ENCODE results near the gene RPL18A.

The RPL18A gene

GRCh38 chr19:17862711-17863519, 3.2 kb downstream of the RPL18A start:
- DNase-seq (ENCODE audit: extremely low read depth, low read depth) = no peak
- TF ChIP-seq, protein P1, sequence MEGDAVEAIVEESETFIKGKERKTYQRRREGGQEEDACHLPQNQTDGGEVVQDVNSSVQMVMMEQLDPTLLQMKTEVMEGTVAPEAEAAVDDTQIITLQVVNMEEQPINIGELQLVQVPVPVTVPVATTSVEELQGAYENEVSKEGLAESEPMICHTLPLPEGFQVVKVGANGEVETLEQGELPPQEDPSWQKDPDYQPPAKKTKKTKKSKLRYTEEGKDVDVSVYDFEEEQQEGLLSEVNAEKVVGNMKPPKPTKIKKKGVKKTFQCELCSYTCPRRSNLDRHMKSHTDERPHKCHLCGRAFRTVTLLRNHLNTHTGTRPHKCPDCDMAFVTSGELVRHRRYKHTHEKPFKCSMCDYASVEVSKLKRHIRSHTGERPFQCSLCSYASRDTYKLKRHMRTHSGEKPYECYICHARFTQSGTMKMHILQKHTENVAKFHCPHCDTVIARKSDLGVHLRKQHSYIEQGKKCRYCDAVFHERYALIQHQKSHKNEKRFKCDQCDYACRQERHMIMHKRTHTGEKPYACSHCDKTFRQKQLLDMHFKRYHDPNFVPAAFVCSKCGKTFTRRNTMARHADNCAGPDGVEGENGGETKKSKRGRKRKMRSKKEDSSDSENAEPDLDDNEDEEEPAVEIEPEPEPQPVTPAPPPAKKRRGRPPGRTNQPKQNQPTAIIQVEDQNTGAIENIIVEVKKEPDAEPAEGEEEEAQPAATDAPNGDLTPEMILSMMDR (IDR thresholded peaks at IDR 0.05; ENCODE audit: low read depth, low read length, missing control alignments) = no peak
- H3K4me3 ChIP-seq (replicated peaks; ENCODE audit: low read depth, low read length) = peak overlapping the region; percentile 92

DNA sequence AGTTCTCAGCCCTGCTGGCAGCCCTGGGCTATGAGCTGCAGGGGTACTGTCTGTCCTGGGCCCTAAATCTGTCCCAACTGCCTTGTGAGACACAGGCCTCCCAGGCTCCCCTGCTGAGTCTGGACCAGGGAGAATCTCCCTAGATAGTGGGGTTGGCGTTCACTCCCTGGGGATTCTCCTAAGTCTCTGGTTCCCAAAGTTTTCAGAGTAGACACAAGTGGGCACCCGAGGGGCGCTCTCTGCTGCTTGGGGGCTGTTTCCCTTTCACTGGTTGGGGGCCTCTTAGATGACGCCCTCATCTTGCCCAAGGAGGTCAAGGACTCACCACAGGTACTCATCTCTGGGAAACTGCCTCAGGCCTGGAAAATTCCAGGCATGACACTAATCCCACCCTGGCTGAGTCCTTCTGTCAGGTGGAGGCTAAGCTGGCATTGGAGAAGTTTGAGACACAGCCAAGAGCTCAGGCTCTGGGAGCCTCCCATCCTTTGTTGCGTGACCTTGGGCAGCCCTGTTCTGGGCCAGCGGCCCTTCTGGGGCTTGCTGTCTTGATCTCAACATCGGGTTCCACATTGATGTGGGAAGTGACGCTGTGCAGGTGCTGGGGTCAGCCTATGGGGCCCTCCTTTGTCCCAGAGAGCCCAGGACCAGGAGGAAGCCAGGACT, 3.9 kb downstream of the RPL18A start:
- no peak overlapping the region for H3K4me3 ChIP-seq (replicated peaks; ENCODE audit: low read depth, low read length)
- TF ChIP-seq, protein P1 (IDR thresholded peaks at IDR 0.05; ENCODE audit: low read depth, low read length, missing control alignments) = no peak

DNA sequence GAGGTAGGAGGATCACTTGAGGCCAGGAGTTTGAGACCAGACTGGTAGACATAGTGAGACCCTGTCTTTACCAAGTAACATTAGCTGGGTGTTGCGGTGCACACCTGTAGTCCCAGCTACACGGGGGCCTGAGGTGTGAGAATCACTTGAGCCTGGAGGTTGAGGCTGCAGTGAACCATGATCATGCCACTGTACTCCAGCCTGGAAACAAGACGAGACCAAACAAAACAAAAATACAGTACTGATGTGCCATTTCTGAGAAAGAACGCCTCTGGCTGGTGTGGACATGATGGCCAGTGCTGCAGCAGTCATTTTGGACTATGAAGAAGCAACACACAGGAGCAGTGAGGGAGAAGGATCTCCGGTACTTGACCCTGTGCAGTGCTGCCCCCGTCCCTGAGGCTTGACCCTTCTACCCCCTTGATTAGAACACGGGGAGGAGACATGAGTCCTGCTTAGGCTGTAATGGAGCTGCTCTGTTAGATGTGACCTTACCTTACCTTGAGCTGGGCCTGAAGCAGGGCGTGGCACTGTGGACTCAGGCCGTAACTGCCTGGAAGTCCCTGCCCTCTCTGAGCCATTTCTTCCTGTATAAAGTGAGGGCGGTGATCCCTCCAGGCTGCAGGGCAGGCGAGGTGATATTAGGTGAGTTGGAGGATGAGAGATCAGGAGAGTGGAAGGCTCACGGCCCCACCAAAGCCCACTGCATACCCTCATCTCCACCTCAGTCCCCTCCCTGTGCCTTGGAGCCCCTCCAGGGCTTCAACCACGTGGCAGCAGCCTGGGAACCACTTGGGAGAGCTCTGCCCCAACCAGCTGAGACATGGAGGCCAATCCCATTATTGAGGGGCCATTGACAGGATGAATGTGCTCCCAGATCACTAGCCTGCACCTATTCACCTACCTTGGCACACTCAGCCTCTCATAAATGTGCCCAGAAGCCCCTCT, 5.9 kb downstream of the RPL18A start:
- DNase-seq (ENCODE audit: extremely low read depth, low read depth) = no peak

More for the DNA sequence above, 3.9 kb downstream of the RPL18A start:
- DNase-seq (ENCODE audit: extremely low read depth, low read depth) = no peak

DNA sequence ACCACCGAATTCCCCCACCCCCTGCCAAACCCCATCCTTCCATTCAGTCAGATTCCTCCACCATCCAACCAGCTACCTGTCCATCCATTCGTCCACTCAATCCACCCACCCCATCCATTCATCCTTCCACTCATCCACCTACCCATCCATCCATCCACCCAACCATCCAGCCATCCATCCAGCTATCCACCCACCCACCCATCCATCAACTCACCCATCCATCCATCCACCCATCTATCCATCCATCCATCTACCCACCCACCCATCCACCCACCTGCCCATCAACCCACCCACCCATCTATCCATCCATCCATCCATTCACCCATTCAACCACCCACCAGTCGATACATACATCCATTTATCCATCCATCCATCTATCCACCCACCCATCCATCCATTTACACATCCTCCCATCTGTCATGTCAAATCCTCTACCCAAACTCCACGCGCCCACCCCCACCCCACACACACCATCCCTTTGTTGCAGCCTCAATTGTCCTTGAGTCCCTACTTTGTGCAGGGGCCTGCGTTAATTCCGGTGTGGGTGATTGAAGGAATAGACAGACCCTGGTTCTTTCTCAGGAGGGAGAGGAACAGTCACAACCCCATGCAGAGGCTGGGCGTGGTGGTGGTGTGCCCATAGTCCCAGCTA, 6.7 kb downstream of the RPL18A start:
- TF ChIP-seq, protein P1 (IDR thresholded peaks at IDR 0.05; ENCODE audit: low read depth, low read length, missing control alignments) = no peak
- no peak overlapping the region for H3K4me3 ChIP-seq (replicated peaks; ENCODE audit: low read depth, low read length)
- DNase-seq (ENCODE audit: extremely low read depth, low read depth) = no peak

More for the DNA sequence above, 5.9 kb downstream of the RPL18A start:
- TF ChIP-seq, protein P1 (IDR thresholded peaks at IDR 0.05; ENCODE audit: low read depth, low read length, missing control alignments) = no peak
- H3K4me3 ChIP-seq (replicated peaks; ENCODE audit: low read depth, low read length) = no peak overlapping the region

- no peak overlapping the region for H3K4me3 ChIP-seq (replicated peaks; ENCODE audit: low read depth, low read length)
- TF ChIP-seq, protein P1 (IDR thresholded peaks at IDR 0.05; ENCODE audit: low read depth, low read length, missing control alignments) = no peak
- DNase-seq (ENCODE audit: extremely low read depth, low read depth) = no peak
Observed at GRCh38 chr19:17866964-17867486, 7.3 kb downstream of the RPL18A start.

DNA sequence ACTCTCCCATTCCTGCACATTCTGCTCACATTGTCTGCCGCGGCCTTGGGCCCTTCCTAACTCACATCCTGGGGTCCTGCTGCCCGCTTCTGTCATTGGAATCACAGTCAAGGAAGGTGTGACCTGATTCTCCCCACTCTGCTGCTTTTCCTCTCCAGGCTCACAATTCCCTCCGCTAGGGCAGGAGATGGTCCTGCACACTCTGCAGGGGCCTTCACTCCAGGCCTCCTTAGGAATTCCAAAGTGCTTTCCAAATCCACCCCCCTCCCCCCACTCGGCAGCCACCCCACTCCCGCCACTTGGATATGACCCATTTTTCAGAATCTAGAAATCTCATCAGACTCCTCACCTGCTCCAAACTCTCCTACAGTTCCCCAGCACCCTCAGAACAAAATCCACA, 9.0 kb downstream of the RPL18A start:
- H3K4me3 ChIP-seq (replicated peaks; ENCODE audit: low read depth, low read length) = no peak overlapping the region
- no peak for DNase-seq (ENCODE audit: extremely low read depth, low read depth)
- TF ChIP-seq, protein P1 (IDR thresholded peaks at IDR 0.05; ENCODE audit: low read depth, low read length, missing control alignments) = no peak

All from HFF-Myc (cell line).